ENCODE data around the gene TNFRSF13B.
"Not testable (repeated sequence)": the region's sequence is repeated elsewhere in the genome, so short reads cannot be mapped to it uniquely, and the experiment has no call there.

The TNFRSF13B gene

DNA sequence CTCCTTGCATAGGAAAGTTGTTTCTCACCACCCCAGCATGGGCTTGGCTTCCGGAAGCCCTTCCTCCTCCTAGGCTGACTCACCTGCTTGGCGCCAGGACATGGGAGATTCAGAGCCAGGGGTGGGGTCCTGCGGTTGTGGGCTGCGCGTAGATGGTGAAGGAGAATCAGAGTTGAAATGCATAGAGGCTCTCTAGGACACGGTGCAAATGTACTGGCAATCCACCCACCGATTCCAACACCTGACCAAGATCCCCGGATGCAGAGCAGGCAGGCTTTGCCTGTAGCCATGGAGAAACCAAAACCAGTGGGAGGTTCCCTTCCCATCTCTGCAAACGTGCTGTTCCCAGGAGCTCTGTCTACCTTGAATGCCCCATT, 42.8 kb upstream of the TNFRSF13B start:
- H3K27me3 ChIP-seq (ENCODE audit: control insufficient read depth, insufficient read depth, low read length); H3K4me3 ChIP-seq (ENCODE audit: low read depth, low read length); H3K9ac ChIP-seq (ENCODE audit: low read depth, low read length); H3K9me3 ChIP-seq (ENCODE audit: control insufficient read depth, insufficient read depth, low read length); H3K4me1 ChIP-seq (ENCODE audit: control insufficient read depth, insufficient read depth, low read length); H3K36me3 ChIP-seq (ENCODE audit: control insufficient read depth, insufficient read depth, low read length): not testable (repeated sequence)

GRCh38 chr17:17013828-17014747, 42.2 kb upstream of the TNFRSF13B start:
- H3K9ac ChIP-seq (ENCODE audit: low read depth, low read length); H3K4me1 ChIP-seq (ENCODE audit: control insufficient read depth, insufficient read depth, low read length); H3K4me3 ChIP-seq (ENCODE audit: low read depth, low read length); H3K9me3 ChIP-seq (ENCODE audit: control insufficient read depth, insufficient read depth, low read length); H3K36me3 ChIP-seq (ENCODE audit: control insufficient read depth, insufficient read depth, low read length); H3K27me3 ChIP-seq (ENCODE audit: control insufficient read depth, insufficient read depth, low read length): not testable (repeated sequence)

- H3K4me1 ChIP-seq (ENCODE audit: control insufficient read depth, insufficient read depth, low read length); H3K9ac ChIP-seq (ENCODE audit: low read depth, low read length); H3K36me3 ChIP-seq (ENCODE audit: control insufficient read depth, insufficient read depth, low read length); H3K4me3 ChIP-seq (ENCODE audit: low read depth, low read length); H3K27me3 ChIP-seq (ENCODE audit: control insufficient read depth, insufficient read depth, low read length); H3K9me3 ChIP-seq (ENCODE audit: control insufficient read depth, insufficient read depth, low read length): not testable (repeated sequence)
These were observed 39.4 kb upstream of the TNFRSF13B start for GRCh38 chr17:17011043-17011907.

GRCh38 chr17:17010545-17011034, 38.7 kb upstream of the TNFRSF13B start:
- not testable (repeated sequence) for H3K36me3 ChIP-seq (ENCODE audit: control insufficient read depth, insufficient read depth, low read length); H3K9ac ChIP-seq (ENCODE audit: low read depth, low read length)

DNA sequence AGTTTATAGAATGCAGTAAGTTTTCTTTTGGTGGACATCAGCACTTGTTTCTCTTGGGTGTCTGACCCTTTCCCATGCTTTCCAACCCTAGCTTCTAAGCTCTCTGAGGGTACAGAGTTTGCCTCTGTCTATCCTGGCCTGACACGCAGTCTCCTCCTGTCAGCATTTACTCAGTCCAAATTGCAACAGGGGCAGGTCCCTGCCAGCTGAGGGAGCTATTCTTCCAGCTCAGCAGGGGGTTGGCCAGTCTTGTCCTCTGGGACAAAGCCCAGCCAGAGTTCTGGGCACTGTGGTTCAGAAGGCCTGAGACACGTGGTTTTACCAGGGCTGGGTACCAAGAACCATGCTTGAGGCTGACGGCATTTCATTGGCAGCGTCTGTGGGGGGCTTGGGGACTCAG, 38.1 kb upstream of the TNFRSF13B start:
- not testable (repeated sequence) for H3K36me3 ChIP-seq (ENCODE audit: control insufficient read depth, insufficient read depth, low read length); H3K4me1 ChIP-seq (ENCODE audit: control insufficient read depth, insufficient read depth, low read length); H3K4me3 ChIP-seq (ENCODE audit: low read depth, low read length); H3K9ac ChIP-seq (ENCODE audit: low read depth, low read length); H3K9me3 ChIP-seq (ENCODE audit: control insufficient read depth, insufficient read depth, low read length); H3K27me3 ChIP-seq (ENCODE audit: control insufficient read depth, insufficient read depth, low read length)

More at GRCh38 chr17:17010545-17011034, 38.7 kb upstream of the TNFRSF13B start:
- H3K4me3 ChIP-seq (ENCODE audit: low read depth, low read length); H3K9me3 ChIP-seq (ENCODE audit: control insufficient read depth, insufficient read depth, low read length); H3K4me1 ChIP-seq (ENCODE audit: control insufficient read depth, insufficient read depth, low read length); H3K27me3 ChIP-seq (ENCODE audit: control insufficient read depth, insufficient read depth, low read length): not testable (repeated sequence)

DNA sequence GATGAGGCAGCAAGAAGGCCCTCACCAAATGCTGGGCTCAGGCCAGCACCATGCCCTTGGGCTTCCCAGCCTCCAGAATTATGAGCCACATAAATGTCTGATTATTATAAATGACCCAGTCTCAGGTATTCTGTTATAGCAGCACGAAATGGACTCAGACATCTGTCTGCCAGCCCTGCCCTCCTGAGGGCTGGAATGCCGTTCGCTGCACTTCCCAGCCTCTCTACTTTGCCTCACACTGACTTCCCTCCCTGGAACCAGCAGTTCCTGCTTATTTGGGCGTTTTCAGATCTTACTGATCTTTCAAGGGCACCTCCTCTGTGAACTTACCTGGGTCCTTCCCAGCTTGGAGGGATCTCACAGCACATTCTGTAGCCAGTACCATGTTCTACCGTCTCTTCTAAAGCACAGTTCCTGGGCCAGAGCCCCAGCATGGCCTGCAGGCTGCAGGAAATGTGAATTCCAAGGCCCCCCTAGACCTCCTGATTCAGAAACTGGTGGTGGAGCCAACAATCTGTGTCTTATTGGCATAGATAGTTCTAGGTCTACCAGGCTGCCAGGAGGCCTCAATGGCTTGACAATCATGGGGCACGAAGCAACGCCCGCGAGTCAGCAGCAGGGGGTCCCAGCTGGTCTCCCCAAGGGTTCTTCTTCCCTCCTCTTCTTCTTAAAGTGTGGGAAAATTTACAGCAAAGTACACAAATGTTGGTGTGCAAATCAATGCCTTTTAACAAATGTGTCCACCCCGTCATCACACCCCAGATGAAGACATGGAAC, 36.9 kb upstream of the TNFRSF13B start:
- H3K4me1 ChIP-seq (ENCODE audit: control insufficient read depth, insufficient read depth, low read length); H3K4me3 ChIP-seq (ENCODE audit: low read depth, low read length); H3K9me3 ChIP-seq (ENCODE audit: control insufficient read depth, insufficient read depth, low read length); H3K36me3 ChIP-seq (ENCODE audit: control insufficient read depth, insufficient read depth, low read length); H3K9ac ChIP-seq (ENCODE audit: low read depth, low read length); H3K27me3 ChIP-seq (ENCODE audit: control insufficient read depth, insufficient read depth, low read length): not testable (repeated sequence)

DNA sequence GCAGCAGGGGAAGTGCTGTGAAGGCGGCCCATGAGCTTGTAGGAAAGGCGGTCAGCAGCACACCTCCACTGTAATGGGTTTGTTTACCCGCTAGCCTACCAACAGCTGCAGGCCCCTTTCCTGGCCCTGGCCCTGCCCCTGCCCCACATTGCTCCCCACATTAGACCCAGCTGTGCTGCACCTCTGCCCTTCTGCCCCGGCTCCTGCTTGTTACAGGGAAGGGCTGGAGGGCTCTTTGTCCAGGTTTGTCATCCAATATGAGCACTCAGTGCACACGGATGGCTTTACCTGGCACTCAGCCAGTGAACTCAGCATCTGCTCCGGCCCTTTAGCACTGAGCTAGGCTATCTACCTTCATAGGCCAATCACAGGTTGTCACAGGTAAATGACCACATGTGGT, 36.0 kb upstream of the TNFRSF13B start:
- H3K4me1 ChIP-seq (ENCODE audit: control insufficient read depth, insufficient read depth, low read length); H3K36me3 ChIP-seq (ENCODE audit: control insufficient read depth, insufficient read depth, low read length); H3K27me3 ChIP-seq (ENCODE audit: control insufficient read depth, insufficient read depth, low read length); H3K4me3 ChIP-seq (ENCODE audit: low read depth, low read length); H3K9ac ChIP-seq (ENCODE audit: low read depth, low read length); H3K9me3 ChIP-seq (ENCODE audit: control insufficient read depth, insufficient read depth, low read length): not testable (repeated sequence)

DNA sequence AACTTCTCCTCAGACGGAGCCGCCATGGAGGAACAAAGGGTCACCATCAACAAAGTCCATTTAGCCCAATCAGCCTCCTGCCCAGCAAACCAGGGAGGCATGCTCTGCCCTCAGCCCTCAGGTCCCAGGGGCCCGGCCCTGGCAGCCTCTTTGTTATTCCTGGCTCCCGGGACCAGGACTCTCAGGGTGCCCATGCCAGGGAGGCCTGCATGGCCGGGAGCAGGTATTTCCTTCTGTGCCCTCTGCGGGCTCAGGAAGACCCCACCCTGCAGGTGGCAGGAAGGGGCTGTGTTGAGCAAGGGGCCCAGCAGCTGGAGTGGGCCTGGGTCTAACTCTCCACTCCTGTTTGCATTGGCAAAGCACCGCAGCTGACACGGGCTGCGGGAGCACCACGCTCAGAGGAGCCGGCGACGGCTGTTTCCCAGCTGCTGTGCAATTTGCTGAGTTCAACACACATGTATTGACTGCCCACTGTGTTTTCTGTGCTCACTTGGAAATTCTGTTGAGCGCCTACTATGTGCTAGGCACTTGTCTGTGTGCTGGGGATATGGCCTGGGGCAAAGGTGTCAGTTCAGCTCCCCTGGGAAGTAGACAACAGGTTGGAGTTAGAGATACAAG, 33.2 kb upstream of the TNFRSF13B start:
- not testable (repeated sequence) for H3K9me3 ChIP-seq (ENCODE audit: control insufficient read depth, insufficient read depth, low read length); H3K27me3 ChIP-seq (ENCODE audit: control insufficient read depth, insufficient read depth, low read length); H3K4me3 ChIP-seq (ENCODE audit: low read depth, low read length); H3K4me1 ChIP-seq (ENCODE audit: control insufficient read depth, insufficient read depth, low read length); H3K9ac ChIP-seq (ENCODE audit: low read depth, low read length); H3K36me3 ChIP-seq (ENCODE audit: control insufficient read depth, insufficient read depth, low read length)

DNA sequence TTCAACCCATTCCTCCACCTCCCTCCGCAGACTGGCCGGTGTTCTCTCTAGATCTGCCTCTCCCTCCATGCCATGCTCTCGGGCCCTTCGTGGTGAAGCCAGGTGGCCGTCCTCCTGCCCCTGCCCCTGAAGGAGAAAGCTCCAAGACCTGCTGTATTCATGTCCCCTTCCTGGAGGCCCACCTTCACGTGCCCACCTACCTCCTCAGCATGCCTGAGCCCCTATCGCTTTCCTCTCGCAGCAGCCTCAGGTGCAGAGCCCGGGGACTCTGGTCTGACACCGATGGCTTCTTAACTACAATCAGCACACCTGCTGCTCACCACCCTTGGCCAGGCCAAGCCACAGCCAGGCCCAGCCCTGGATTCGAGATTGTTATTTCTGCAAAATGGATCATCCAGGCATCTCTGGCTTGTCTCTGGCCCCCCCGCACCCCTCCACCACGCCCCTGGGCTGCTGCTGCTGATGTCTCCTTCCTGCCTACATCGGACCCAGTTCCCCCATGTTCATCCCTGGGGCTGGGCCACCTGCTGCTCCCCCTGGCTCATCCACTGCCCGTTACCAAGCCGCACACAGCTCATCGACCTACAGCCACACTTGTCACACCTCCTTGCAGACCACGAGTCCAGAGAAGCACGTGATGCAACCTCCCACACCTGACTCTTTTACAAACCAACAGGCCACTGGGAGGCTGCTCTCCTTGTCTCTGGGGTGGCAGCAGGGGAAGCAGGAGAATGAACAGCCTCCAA, 32.5 kb upstream of the TNFRSF13B start:
- Histone ChIP-seq H3K9me3 (ENCODE audit: control insufficient read depth, insufficient read depth, low read length) (no peaks in the 10 kb centered on the region), H3K27me3 (ENCODE audit: control insufficient read depth, insufficient read depth, low read length) (no peaks in the 10 kb centered on the region), H3K4me1 (ENCODE audit: control insufficient read depth, insufficient read depth, low read length) (no peaks in the 10 kb centered on the region), H3K9ac (ENCODE audit: low read depth, low read length) (no peak overlapping the region), H3K36me3 (ENCODE audit: control insufficient read depth, insufficient read depth, low read length) (no peaks in the 10 kb centered on the region), H3K4me3 (ENCODE audit: low read depth, low read length) (no peak overlapping the region)

- H3K4me3 ChIP-seq (ENCODE audit: low read depth, low read length); H3K36me3 ChIP-seq (ENCODE audit: control insufficient read depth, insufficient read depth, low read length); H3K9me3 ChIP-seq (ENCODE audit: control insufficient read depth, insufficient read depth, low read length); H3K27me3 ChIP-seq (ENCODE audit: control insufficient read depth, insufficient read depth, low read length); H3K9ac ChIP-seq (ENCODE audit: low read depth, low read length); H3K4me1 ChIP-seq (ENCODE audit: control insufficient read depth, insufficient read depth, low read length): not testable (repeated sequence)
These were observed 31.1 kb upstream of the TNFRSF13B start for GRCh38 chr17:17002731-17003715.

Measured in iPS-15b (cell line).